ENCODE measurements around the gene GLP2R.

The GLP2R gene

GRCh38 chr17:9925457-9925856 is 99.7 kb downstream of the GLP2R start:
- TF ChIP-seq CTCF (IDR thresholded peaks at IDR 0.05; ENCODE audit: low read depth, low read length): no peak
- H3K36me3 ChIP-seq: no peaks in the 10 kb centered on the region
- H3K4me3 ChIP-seq (ENCODE audit: low read depth, low read length): no peak overlapping the region
- no peaks in the 10 kb centered on the region for H3K27me3 ChIP-seq
- DNase-seq: no peak
- H3K4me1 ChIP-seq: no peaks in the 10 kb centered on the region
- H3K9me3 ChIP-seq: no peaks in the 10 kb centered on the region

- no peaks in the 10 kb centered on the region for H3K27me3 ChIP-seq
- no peak for TF ChIP-seq CTCF (IDR thresholded peaks at IDR 0.05; ENCODE audit: low read depth, low read length)
- H3K4me1 ChIP-seq: no peaks in the 10 kb centered on the region
- no peaks in the 10 kb centered on the region for H3K9me3 ChIP-seq
- H3K36me3 ChIP-seq: no peaks in the 10 kb centered on the region
- DNase-seq: no peak
- H3K4me3 ChIP-seq (ENCODE audit: low read depth, low read length): no peak overlapping the region
These were observed 100.6 kb downstream of the GLP2R start for GRCh38 chr17:9926150-9926804.

GRCh38 chr17:9928601-9929333 is 103.0 kb downstream of the GLP2R start:
- Histone ChIP-seq H3K36me3 (no peaks in the 10 kb centered on the region), H3K27me3 (no peaks in the 10 kb centered on the region), H3K4me3 (ENCODE audit: low read depth, low read length) (no peak overlapping the region), H3K4me1 (no peaks in the 10 kb centered on the region), H3K9me3 (no peaks in the 10 kb centered on the region)
- no peak for DNase-seq
- TF ChIP-seq CTCF (IDR thresholded peaks at IDR 0.05; ENCODE audit: low read depth, low read length): 0 out of 2 replicates have a peak, but pooled peaks have one; percentile 19

GRCh38 chr17:9929871-9930270 is 104.1 kb downstream of the GLP2R start:
- H3K27me3 ChIP-seq: no peaks in the 10 kb centered on the region
- TF ChIP-seq CTCF (IDR thresholded peaks at IDR 0.05; ENCODE audit: low read depth, low read length): no peak
- no peaks in the 10 kb centered on the region for H3K36me3 ChIP-seq
- H3K4me3 ChIP-seq (ENCODE audit: low read depth, low read length): no peak overlapping the region
- H3K4me1 ChIP-seq: no peaks in the 10 kb centered on the region
- no peak for DNase-seq
- no peaks in the 10 kb centered on the region for H3K9me3 ChIP-seq

- no peak for DNase-seq
- no peak for TF ChIP-seq CTCF (IDR thresholded peaks at IDR 0.05; ENCODE audit: low read depth, low read length)
- no peak overlapping the region for H3K4me3 ChIP-seq (ENCODE audit: low read depth, low read length)
- no peaks in the 10 kb centered on the region for H3K36me3 ChIP-seq
- no peaks in the 10 kb centered on the region for H3K9me3 ChIP-seq
- no peaks in the 10 kb centered on the region for H3K27me3 ChIP-seq
- no peaks in the 10 kb centered on the region for H3K4me1 ChIP-seq
These were observed 105.5 kb downstream of the GLP2R start for GRCh38 chr17:9931144-9931741.

- Histone ChIP-seq H3K9me3 (no peaks in the 10 kb centered on the region), H3K36me3 (no peaks in the 10 kb centered on the region), H3K4me1 (no peaks in the 10 kb centered on the region), H3K4me3 (ENCODE audit: low read depth, low read length) (no peak overlapping the region), H3K27me3 (no peaks in the 10 kb centered on the region)
- no peak for DNase-seq
- TF ChIP-seq CTCF (IDR thresholded peaks at IDR 0.05; ENCODE audit: low read depth, low read length): no peak
These were observed 106.8 kb downstream of the GLP2R start for GRCh38 chr17:9932491-9932890.

All from BE2C (cell line).